Stimulated activated CD4-positive, alpha-beta T cell treated with anti-CD3 and anti-CD28 coated beads, Interleukin-1b, Interleukin-23, amount 100 ng/mL, for 4 hours (primary cell): ENCODE measurements around the gene FAM131A.

Experiments used
- DNase-seq, 2 donors: peaks; one replicate each; pipeline ENCODE4 v3.0.0-alpha.2; 2020; ENCODE audit warnings: low read depth in 2 of 2

Gene FAM131A

DNA sequence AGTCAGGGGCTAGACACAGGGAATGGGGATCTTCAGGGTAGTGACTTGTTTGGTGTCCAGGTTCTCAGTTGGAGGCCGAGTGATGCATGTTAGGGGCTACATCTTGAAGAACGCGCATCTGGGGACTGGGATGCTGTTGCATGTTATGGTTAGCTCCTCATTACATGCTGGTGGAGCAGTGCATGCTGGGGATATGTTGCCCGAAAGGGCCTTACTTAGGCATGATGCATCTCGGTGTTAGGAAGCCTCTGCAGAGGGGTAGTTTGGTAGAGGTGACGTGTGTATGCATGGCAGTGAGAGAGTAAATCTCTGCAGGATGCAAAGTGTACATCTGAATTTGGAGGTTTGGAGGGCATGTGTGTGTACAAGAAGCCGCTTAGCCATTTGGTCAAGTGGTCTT lies 20.6 kb upstream of the FAM131A start:
- DNase-seq = no peak

DNA sequence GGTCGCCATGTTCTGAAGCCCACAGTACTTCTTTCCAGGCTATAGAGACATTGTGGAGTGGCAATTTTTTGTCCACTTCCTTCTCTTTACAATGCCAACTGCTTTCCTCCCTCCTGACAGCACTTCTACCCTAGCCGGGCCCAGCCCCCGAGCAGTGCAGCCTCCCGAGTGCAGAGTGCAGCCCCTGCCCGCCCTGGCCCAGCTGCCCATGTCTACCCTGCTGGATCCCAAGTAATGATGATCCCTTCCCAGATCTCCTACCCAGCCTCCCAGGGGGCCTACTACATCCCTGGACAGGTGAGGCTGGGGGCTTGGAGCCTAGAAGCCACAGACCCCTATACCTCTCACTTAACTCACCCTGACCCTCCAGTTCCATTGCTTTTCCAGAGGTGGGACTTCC lies 20.2 kb upstream of the FAM131A start:
- DNase-seq = no peak

DNA sequence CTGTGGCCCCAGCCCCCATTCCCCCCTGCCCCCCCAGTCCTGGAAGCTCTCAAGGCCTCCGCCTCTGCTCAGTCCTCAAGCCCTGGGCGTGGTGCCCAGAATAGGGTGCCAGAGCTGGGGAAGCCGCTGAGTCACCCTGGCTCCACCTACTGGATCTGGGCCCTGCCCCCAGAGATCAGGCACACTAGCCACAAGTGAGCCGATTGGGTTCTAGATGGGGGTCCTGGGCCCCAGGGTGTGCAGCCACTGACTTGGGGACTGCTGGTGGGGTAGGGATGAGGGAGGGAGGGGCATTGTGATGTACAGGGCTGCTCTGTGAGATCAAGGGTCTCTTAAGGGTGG lies 17.3 kb upstream of the FAM131A start:
- peak; percentile 38 to 47 for DNase-seq

DNA sequence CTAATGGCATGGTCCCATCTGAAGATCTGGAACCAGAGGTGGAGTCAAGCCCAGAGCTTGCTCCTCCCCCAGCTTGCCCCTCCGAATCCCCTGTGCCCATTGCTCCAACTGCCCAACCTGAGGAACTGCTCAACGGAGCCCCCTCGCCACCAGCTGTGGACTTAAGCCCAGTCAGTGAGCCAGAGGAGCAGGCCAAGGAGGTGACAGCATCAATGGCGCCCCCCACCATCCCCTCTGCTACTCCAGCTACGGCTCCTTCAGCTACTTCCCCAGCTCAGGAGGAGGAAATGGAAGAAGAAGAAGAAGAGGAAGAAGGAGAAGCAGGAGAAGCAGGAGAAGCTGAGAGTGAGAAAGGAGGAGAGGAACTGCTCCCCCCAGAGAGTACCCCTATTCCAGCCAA lies 15.7 kb upstream of the FAM131A start:
- DNase-seq = no peak

DNA sequence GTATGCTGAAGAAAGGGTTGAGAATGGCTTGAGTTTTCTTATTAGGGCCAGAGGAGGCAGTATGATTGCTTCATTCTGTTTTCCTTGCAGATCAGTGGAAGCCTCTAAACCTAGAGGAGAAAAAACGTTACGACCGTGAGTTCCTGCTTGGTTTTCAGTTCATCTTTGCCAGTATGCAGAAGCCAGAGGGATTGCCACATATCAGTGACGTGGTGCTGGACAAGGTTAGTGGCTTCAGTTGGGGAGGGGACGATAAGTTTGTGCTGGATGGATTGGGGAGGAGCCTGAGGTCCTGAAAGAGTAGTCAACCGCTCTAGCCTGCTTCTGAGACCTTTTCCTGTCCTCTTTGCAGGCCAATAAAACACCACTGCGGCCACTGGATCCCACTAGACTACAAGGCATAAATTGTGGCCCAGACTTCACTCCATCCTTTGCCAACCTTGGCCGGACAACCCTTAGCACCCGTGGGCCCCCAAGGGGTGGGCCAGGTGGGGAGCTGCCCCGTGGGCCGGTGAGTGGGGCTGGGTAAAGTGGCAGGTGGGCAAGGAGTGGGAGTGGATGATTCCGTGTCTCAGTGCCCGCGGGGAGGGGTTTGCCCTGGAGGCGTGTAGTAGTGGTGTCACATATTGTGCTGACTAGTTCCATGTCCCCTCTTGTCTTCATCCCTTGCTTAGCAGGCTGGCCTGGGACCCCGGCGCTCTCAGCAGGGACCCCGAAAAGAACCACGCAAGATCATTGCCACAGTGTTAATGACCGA lies 14.5 kb upstream of the FAM131A start:
- no peak for DNase-seq

DNA sequence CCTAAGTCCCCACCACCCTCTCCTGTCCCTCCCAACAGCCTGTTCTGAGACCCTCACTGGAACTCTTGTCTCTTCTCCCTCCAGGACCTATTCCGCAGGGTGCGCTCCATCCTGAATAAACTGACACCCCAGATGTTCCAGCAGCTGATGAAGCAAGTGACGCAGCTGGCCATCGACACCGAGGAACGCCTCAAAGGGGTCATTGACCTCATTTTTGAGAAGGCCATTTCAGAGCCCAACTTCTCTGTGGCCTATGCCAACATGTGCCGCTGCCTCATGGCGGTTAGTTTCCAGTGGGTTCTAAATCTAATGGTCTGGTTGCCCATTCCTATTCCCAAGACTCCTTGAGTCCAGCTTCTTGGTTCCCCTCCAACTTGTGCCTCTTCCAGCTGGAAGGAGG lies 13.7 kb upstream of the FAM131A start:
- DNase-seq = no peak

DNA sequence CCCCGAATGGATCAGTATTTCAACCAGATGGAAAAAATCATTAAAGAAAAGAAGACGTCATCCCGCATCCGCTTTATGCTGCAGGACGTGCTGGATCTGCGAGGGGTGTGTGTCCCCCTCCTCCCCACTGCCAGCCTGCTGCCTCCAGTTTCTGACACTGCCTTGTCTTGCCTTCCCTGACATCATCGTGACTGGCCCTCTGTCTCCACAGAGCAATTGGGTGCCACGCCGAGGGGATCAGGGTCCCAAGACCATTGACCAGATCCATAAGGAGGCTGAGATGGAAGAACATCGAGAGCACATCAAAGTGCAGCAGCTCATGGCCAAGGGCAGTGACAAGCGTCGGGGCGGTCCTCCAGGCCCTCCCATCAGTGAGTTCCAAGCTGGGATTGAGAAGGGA lies 12.1 kb upstream of the FAM131A start:
- no peak for DNase-seq

DNA sequence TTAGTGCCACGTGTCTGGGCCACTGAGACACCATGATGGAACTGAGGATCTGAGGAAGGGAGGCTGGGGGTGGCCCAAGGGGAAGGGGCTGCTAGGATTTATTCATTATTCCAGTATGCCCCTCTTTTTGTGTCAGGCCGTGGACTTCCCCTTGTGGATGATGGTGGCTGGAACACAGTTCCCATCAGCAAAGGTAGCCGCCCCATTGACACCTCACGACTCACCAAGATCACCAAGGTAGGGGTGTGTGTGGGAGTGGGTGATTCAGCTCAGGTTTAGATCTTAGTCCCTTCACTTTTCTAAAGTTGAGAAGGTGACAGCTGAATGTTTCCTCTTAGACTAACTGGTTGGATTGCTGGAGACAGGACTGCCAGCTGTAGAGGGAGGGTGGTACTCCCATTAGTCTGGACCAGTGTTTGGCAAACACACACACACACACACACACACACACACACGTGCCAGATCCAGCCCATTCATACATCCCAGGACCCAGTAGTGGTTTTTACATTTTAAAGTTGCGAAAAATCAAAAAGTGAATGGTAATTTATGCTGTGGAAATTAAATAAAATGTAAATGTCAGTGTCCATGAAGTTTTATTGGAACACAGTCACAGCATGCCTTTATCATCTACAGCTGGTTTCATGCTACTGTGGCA lies 11.6 kb upstream of the FAM131A start:
- DNase-seq = peak; percentile 31 to 39

DNA sequence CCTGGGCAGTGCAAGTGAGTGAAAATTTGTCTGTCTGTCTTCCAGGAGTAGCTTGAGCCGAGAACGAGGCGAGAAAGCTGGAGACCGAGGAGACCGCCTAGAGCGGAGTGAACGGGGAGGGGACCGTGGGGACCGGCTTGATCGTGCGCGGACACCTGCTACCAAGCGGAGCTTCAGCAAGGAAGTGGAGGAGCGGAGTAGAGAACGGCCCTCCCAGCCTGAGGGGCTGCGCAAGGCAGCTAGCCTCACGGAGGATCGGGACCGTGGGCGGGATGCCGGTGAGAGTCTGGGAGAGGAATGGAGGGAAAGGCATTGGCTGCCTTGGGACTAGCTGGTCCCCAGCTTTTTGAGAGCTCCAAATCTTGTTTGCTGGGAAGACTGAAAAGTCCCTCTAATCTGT lies 10.2 kb upstream of the FAM131A start:
- no peak for DNase-seq

DNA sequence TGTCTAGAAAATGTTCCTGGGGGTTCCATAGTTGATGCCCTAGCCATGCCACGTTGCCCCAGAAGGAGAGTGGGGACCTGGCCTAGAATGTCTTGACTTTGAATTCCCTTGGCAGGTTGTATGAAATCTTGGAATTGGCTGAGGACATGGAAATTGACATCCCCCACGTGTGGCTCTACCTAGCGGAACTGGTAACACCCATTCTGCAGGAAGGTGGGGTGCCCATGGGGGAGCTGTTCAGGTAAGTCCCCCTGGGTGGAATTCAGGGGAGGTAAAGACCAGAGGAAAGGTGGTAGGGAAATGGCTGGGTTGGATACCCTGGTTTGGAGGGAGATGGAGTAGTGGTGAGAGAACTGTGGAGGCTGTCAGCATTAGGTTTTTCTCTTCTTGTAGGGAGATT lies 8.9 kb upstream of the FAM131A start:
- no peak for DNase-seq

DNA sequence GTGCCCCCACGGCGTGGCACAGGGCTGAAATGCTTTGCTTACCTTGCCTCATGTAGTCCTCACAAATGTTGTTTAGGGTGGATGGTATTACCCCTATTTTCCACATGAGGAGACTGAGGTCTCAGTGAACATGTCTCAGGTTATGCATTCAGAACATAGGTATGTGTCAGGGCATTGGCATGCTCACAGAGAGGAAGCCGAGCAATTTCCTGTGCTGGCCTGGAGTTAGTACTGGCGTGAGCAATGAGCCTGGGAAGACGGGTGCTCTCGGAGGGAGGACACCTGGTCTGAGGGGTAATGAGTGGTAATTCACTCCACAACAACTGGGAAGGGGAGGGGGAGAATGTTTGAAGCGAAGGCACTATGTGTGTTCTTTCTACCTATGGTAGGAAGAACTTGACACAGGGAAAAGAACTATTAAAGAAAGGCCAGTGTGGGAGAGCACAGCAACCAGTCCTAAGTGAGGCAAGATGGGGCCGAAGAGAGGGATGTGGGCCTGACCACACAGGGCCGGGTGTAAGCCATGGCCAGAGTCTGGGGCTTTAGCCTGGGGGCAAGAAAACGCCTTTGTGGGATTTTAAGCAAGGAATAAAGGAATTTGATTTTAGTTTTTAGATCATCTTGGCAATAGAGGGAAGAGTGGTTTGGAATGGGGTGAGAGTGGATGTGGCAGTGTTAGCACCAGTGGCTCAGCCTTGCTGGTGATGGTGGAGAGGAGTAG lies 4.9 kb upstream of the FAM131A start:
- no peak for DNase-seq

DNA sequence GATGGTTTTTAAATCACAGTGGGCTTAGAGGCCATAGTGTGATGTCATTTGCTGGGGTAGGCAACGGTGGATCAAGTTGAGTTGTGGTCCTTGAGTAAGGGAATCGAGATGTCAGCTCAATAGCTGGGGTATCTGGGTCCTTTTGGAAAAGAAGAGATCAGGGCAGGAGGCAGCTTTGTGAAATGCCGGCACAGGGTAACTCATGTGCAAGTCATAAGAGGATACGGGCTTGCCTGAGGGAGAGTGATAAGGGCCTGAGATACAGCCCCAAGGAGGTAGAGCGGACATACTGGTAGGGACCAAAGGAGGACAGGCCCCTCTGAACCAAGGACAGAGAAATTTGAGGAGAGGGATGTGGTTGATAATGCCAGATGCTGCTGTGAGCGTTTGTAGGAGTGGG lies 4.2 kb upstream of the FAM131A start:
- no peak for DNase-seq

DNA sequence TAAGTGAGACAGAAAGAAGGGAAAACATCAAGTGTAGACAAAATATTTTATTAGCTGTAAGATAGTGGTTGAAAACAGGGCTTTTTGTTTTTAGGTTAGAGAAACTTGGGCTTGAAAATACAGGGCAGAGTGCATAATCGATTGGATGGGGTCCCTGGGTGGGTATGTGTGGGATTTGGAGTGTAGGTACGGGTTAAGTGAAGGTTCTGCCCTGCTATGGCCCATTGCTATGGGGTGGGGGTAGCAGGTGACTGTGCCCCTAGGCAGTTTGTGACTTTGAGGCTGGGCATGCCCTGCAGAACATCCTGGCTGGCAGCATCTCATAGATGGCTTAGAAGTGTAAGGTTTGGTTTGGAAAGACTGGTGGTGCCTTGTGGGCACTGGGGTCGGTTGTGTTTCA lies 3.7 kb upstream of the FAM131A start:
- DNase-seq = no peak

DNA sequence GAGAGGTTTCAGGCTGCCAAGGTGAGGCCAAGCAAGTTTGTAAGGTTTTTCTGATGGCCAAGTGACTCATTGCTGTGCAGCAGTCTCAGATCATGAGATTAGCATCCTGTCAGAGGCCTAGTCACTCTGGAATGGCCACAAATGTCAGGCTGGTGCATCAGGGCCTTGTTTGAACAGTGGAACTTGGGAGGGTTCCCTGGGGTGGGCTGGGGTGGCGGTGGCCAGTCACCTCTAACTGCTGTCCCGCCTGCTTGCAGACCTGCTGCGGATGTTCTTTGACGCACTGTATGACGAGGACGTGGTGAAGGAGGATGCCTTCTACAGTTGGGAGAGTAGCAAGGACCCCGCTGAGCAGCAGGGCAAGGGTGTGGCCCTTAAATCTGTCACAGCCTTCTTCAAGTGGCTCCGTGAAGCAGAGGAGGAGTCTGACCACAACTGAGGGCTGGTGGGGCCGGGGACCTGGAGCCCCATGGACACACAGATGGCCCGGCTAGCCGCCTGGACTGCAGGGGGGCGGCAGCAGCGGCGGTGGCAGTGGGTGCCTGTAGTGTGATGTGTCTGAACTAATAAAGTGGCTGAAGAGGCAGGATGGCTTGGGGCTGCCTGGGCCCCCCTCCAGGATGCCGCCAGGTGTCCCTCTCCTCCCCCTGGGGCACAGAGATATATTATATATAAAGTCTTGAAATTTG lies 2.8 kb upstream of the FAM131A start:
- peak in 1 of 2 donors; percentile 15 for DNase-seq

DNA sequence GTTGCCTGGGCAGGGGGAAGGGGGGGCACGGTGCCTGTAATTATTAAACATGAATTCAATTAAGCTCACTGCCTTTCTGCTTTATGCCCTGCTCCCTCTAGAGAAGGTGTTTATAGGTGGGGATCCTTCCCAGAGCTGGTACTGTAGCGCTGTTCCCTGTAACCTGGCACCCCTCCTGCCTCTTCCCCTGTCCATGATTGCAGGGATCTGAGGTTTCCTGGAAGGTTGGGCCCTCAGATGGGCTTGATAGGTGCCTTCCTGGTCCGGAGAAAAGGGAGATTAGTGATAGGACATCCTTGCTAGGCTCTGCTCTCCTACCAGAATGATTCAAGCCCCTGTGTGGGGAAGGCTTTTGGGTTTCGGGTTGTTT lies 2.1 kb upstream of the FAM131A start:
- no peak for DNase-seq

DNA sequence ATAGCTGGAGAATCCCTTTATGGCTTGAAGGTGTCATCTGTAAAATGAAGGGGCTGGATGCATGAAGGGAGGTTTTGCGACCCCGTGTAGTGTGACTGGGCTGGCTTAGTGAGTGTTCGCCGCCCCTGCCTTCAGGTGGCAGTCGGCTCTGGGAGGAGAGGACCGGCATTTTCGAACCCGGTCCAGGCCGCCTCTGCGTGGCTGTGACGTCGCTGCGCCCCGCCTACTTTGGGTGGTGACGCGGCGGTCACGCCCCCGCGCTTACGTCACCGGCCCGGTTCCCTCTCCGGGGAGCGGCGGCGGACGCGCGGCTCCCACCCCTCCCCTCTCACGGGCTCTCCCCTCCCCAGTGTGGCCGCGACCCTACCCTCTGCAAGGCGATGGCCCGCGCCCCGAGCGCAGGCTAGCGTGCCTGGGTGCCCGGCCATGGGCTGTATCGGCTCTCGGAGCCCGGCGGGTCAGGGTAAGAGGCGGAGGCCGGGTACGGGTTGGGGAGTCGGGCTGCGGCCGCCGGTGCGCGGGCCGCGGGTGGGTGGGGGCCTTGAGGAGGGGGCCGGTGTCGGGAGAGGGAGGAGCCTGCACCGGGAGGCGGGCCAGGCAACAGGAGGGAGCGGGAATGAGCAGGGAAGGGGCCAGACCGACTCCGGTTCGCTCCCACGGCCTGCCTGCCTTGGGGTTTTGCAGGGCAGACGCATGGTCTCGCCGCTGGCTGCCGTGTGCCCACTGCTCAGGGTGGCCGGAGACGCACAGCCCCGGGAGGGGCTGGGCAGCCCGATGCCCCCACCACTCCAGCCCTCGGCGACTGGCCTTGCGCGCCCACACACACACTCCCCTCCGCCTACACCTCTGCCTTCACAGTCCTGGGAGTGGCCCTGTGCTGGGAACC lies 1.5 kb upstream of the FAM131A start:
- DNase-seq = peak; percentile 87 to 90

DNA sequence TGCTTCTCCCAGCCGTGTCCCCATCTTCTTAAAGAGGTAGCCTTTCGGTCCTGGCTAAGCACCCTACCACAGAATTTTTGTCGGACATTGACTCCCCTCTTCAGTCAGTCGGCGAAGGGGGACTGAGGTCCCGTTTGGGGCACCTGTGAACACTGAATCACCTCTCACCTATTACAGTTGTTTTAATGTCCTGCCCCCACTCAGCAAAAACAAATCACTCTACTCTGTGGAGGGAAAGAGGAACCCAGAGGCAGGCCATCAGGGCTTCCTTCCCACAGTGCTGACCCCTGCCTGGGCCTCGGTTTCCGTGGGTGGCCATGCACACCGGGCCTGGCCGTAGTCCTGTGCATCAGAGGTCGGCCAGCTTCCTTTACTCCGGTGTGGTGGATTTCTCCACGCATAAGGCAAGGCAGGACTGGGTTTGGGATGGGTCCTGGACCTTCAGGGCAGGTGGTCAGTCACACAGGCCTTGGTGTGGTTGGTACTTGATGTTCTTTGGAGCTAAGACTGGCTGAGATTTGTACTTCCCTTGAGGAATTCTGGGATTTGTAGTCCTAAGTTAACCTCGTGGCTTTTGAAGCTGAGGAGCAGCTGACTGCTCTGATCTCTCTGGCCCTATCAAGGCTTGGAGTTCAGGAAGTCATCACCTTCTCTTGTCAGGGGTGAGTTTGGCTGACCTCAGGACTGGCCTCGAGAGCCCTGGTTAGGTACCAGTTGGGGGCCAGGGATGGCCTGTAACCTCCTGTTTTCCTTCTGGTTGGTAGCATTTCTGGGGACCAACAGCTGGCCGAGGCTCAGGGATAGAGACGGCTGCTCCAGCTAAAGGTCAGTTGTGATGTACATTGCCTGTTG lies 627 bp upstream of the FAM131A start:
- no peak for DNase-seq

DNA sequence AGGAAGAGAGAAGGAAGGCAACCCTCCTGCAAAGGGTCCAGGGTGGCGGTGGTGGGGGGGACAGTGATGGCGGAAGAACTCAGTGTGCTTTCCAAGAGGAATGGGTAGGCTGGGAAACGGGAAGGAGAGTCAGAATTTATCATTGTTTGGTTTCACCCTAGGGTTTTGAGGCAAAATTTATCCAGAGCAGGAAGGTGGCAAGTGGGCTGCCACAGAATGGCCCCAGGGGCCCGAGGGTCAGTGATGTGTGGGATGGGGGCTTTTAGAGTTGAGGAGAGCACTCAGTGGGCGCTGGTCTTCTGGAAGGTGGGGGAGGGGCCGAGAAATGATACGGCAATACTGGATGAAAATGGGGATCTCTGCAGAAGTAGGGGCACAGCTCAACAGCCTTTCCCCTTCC lies 581 bp downstream of the FAM131A start:
- DNase-seq = no peak

DNA sequence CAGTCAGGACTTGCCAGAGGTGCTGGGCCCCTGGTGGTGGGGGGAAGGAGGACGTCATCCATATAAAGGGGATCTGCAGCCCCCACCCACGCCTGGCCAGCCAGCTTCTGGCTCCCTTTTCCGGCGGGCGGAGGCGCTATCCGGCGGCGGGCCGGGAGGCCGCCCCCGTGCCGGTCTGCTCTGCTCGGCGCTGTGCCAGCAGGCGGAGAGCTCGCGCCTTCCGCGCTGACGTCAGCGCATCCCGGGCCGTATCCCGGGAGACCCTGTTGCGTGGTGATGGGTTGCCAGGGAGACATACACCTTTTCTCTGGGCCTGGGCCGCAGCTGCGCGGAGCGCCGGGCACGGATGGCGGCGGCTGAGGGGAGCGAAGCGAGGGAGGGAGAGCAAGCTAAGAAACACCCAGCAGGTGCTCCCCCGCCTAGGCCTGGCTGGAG lies 1.1 kb downstream of the FAM131A start:
- DNase-seq = no peak

DNA sequence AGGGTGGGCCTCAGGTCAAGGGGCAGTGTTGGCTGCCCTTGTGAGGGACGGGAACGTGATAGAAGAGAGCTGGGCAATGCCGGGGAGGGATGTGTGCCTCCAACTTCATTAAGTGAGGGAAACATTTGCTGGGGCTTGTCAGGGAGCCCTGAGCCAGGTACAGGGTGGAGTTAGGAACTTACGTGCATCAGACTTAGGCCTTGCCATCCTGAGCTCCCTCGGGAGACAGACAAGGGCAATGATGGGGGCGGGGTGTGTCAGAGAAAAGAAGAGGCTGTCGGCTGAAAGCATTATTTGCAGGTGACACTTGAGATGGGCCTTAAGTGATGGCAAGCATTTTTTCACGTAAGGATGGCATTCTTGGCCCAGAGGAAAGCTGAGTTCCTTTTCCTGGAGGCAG lies 1.6 kb downstream of the FAM131A start:
- DNase-seq = no peak
